Hepatocyte (in vitro differentiated cells): ENCODE data around the gene DLGAP3. TPM values are rescaled to one million over a fixed set of nuclear protein-coding genes. Genes with fewer than 3 reads are reported as not detected.

ENCODE experiments used
- DNase-seq: peaks from one replicate; pipeline ENCODE4 v3.0.0-alpha.2; 2016; ENCODE audit warnings: low spot score
- H2AFZ ChIP-seq: fragments of 200-600 bp; sonication (generic); 2 replicates; pipeline ENCODE4 v1.6.0; 2016; ENCODE audit warnings: antibody characterized with exemption, mild to moderate bottlenecking
- H3K27ac ChIP-seq: fragments of 200-600 bp; sonication (generic); 2 replicates; pipeline ENCODE4 v1.5.1; 2016; ENCODE audit warnings: mild to moderate bottlenecking
- H3K27me3 ChIP-seq: fragments of 200-600 bp; sonication (generic); 2 replicates; pipeline ENCODE4 v1.6.1; 2016
- H3K36me3 ChIP-seq: fragments of 200-600 bp; sonication (generic); replicated peaks from 2 replicates; pipeline ENCODE4 v1.5.1; 2016; ENCODE audit warnings: low read depth; ENCODE audit not compliant: insufficient read depth
- H3K4me1 ChIP-seq: fragments of 200-600 bp; sonication (generic); 2 replicates; pipeline ENCODE4 v1.5.1; 2016; ENCODE audit warnings: mild to moderate bottlenecking, moderate library complexity; ENCODE audit not compliant: insufficient read depth
- H3K4me2 ChIP-seq: fragments of 200-600 bp; sonication (generic); 2 replicates; pipeline ENCODE4 v1.6.0; 2016
- H3K4me3 ChIP-seq: fragments of 200-600 bp; sonication (generic); 2 replicates; pipeline ENCODE4 v1.5.1; 2016; ENCODE audit warnings: mild to moderate bottlenecking
- H3K79me2 ChIP-seq: fragments of 200-600 bp; sonication (generic); 2 replicates; pipeline ENCODE4 v1.6.0; 2017; ENCODE audit warnings: mild to moderate bottlenecking
- H3K9me2 ChIP-seq: fragments of 200-600 bp; sonication (generic); replicated peaks from 2 replicates; pipeline ENCODE4 v1.6.0; 2017; ENCODE audit warnings: mild to moderate bottlenecking; ENCODE audit not compliant: insufficient read depth
- H3K9me3 ChIP-seq: fragments of 200-600 bp; sonication (generic); 2 replicates; pipeline ENCODE4 v1.5.1; 2016; ENCODE audit warnings: low read depth, mild to moderate bottlenecking
- H4K20me1 ChIP-seq: fragments of 200-600 bp; sonication (generic); 2 replicates; pipeline ENCODE4 v1.6.0; 2016; ENCODE audit warnings: mild to moderate bottlenecking; ENCODE audit not compliant: insufficient read depth, poor library complexity, severe bottlenecking
- CTCF ChIP-seq: fragments of 200-600 bp; sonication (generic); IDR thresholded peaks from 2 replicates; pipeline ENCODE4 v1.5.1; 2016; ENCODE audit warnings: antibody characterized with exemption, mild to moderate bottlenecking; ENCODE audit not compliant: poor library complexity
- EZH2 ChIP-seq: fragments of 200-600 bp; sonication (generic); IDR thresholded peaks from 2 replicates; pipeline ENCODE4 v1.6.1; 2016; ENCODE audit warnings: antibody characterized with exemption, mild to moderate bottlenecking, borderline replicate concordance
- EZH2phosphoT487 ChIP-seq: fragments of 200-600 bp; sonication (generic); IDR thresholded peaks from one replicate; pipeline ENCODE4 v1.6.1; 2018; ENCODE audit warnings: antibody characterized with exemption, mild to moderate bottlenecking, low read depth, moderate library complexity; ENCODE audit not compliant: unreplicated experiment, severe bottlenecking
- WGBS: methylation state at CpG from one replicate; pipeline ENCODE4 v1.1.6; 2016; ENCODE audit warnings: low lambda C conversion rate; ENCODE audit errors: missing lambda C conversion rate; 5-methylcytosine and 5-hydroxymethylcytosine counted together
- polyA plus RNA-seq: library from polyadenylated mRNA; unstranded; fragments of >200 nt; fragmentation: Nextera tagmentation; extraction: Ambion mirVana; gene quantifications from 2 replicates; pipeline ENCODE4 v1.2.1, GENCODE V29; 2016
- total RNA-seq: library from RNA; depleted of rRNA; stranded (reverse); fragments of >200 nt; gene quantifications from 2 replicates; pipeline ENCODE4 v1.2.3, GENCODE V29; 2014

The DLGAP3 gene
- total and polyA plus RNA-seq, 2 experiments from 2014 or later, result 0.33 to 1.0 TPM

GRCh38 chr1:34851431-34852105 is 77.9 kb downstream of the DLGAP3 start:
- H3K27me3 ChIP-seq, result no peaks in the 10 kb centered on the region
- no peak overlapping the region for H3K4me2 ChIP-seq
- no peak for DNase-seq
- no peaks in the 10 kb centered on the region for H3K36me3 ChIP-seq
- H3K4me3 ChIP-seq, result no peak overlapping the region
- no peaks in the 10 kb centered on the region for H3K9me2 ChIP-seq
- TF ChIP-seq EZH2, result no peak
- no peak for TF ChIP-seq EZH2phosphoT487
- TF ChIP-seq CTCF, result no peak
- no peaks in the 10 kb centered on the region for H3K9me3 ChIP-seq
- no peak overlapping the region for H3K27ac ChIP-seq
- H4K20me1 ChIP-seq, result no peaks in the 10 kb centered on the region
- no peak overlapping the region for H2AFZ ChIP-seq
- WGBS, result 94% methylated on average over 13 of the region's 13 CpGs
- H3K79me2 ChIP-seq, result peaks cover 18% of the 10 kb centered on the region
- H3K4me1 ChIP-seq, result no peaks in the 10 kb centered on the region

GRCh38 chr1:34850382-34850781 is 79.1 kb downstream of the DLGAP3 start:
- no peak for DNase-seq
- WGBS, result 95% methylated on average over 6 of the region's 6 CpGs
- Histone ChIP-seq H4K20me1 (no peaks in the 10 kb centered on the region), H3K9me2 (no peaks in the 10 kb centered on the region), H3K4me1 (no peaks in the 10 kb centered on the region), H3K27ac (no peak overlapping the region), H3K4me2 (no peak overlapping the region), H2AFZ (no peak overlapping the region), H3K27me3 (no peaks in the 10 kb centered on the region), H3K36me3 (no peaks in the 10 kb centered on the region), H3K79me2 (peaks cover 12% of the 10 kb centered on the region), H3K9me3 (no peaks in the 10 kb centered on the region), H3K4me3 (no peak overlapping the region)
- TF ChIP-seq EZH2 (no peak), EZH2phosphoT487 (no peak), CTCF (no peak)

GRCh38 chr1:34847094-34847493 is 82.4 kb downstream of the DLGAP3 start:
- no peak overlapping the region for H3K4me3 ChIP-seq
- WGBS, result 68% methylated on average over 7 of the region's 7 CpGs
- TF ChIP-seq CTCF (no peak), EZH2 (no peak), EZH2phosphoT487 (no peak)
- H3K4me1 ChIP-seq, result peaks cover 11% of the 10 kb centered on the region
- no peak overlapping the region for H3K4me2 ChIP-seq
- H2AFZ ChIP-seq, result no peak overlapping the region
- no peaks in the 10 kb centered on the region for H4K20me1 ChIP-seq
- DNase-seq, result no peak
- no peak overlapping the region for H3K27ac ChIP-seq
- no peaks in the 10 kb centered on the region for H3K9me2 ChIP-seq
- no peaks in the 10 kb centered on the region for H3K36me3 ChIP-seq
- H3K27me3 ChIP-seq, result no peaks in the 10 kb centered on the region
- peaks cover 12% of the 10 kb centered on the region for H3K79me2 ChIP-seq
- H3K9me3 ChIP-seq, result no peaks in the 10 kb centered on the region
